Suprapubic skin (tissue), 3 donors: ENCODE results near the gene OSBPL2.

Source experiments
- EP300 ChIP-seq: sonication (generic); formaldehyde crosslinking; IDR thresholded peaks from one replicate; pipeline ENCODE4 v1.6.1; 2017; ENCODE audit warnings: antibody characterized with exemption
- TF ChIP-seq, protein P1 (sequence below), 2 donors: fragments of 200-600 bp in 1 of 2; fragments of 450-650 bp in 1 of 2; sonication (generic) in 1 of 2; IDR thresholded peaks; one replicate each; pipeline ENCODE4 v1.5.1; 2016 to 2019; ENCODE audit warnings: antibody characterized with exemption in 2 of 2, mild to moderate bottlenecking in 1 of 2, moderate library complexity in 1 of 2

DNA sequence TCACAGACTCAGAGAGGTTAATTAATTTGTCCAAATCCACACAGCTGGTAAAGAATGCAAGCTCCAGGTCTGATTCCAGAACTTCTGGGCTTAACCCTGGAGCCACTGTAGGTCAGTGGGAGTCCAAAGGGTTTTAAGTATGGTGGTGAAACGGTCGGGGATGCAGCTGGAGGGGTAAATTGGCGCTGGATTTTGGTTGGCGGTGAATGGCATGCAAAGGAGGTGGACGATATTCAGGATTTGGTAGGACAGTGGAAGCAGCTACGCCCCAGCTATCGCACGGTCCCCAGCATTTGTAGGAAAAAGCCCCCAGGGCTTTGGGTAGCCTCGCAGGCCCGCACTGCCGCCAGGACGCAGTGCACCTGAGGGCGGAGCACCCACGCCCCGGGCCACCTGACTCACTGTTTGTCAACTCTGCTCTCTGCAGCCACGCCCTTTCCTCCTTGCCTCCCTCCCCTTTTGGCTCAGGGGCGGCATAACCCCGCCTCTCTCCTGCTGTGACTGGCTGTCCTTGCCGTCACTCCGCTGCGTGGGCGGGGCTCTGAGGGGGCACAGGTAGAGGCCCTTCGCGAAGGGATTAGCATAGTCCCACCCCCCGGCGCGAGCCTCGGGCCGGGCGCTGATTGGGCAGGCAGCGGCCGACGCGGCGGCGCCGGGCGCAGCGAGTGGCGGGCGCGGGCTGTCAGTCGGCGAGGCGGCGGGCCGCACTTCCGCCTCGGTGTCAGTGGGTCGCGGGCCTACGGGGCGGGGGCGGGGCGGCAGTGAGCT is at the start of gene OSBPL2:
- TF ChIP-seq, protein P1, sequence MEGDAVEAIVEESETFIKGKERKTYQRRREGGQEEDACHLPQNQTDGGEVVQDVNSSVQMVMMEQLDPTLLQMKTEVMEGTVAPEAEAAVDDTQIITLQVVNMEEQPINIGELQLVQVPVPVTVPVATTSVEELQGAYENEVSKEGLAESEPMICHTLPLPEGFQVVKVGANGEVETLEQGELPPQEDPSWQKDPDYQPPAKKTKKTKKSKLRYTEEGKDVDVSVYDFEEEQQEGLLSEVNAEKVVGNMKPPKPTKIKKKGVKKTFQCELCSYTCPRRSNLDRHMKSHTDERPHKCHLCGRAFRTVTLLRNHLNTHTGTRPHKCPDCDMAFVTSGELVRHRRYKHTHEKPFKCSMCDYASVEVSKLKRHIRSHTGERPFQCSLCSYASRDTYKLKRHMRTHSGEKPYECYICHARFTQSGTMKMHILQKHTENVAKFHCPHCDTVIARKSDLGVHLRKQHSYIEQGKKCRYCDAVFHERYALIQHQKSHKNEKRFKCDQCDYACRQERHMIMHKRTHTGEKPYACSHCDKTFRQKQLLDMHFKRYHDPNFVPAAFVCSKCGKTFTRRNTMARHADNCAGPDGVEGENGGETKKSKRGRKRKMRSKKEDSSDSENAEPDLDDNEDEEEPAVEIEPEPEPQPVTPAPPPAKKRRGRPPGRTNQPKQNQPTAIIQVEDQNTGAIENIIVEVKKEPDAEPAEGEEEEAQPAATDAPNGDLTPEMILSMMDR (IDR thresholded peaks at IDR 0.05): no peak
- no peak for TF ChIP-seq EP300
